Astrocyte (in vitro differentiated cells and primary cell): Measurements from ENCODE around the gene HMGA1.

ENCODE experiments used
- EZH2 ChIP-seq: IDR thresholded peaks from 2 replicates; pipeline ENCODE4 v1.6.1; 2012; ENCODE audit warnings: mild to moderate bottlenecking, low read length, inconsistent platforms; ENCODE audit not compliant: insufficient read depth
- TF ChIP-seq, protein P1 (sequence below): IDR thresholded peaks from 2 replicates; pipeline ENCODE4 v1.5.1; 2011; ENCODE audit warnings: low read depth, mild to moderate bottlenecking, inconsistent platforms, low read length, moderate library complexity; ENCODE audit not compliant: insufficient read depth

DNA sequence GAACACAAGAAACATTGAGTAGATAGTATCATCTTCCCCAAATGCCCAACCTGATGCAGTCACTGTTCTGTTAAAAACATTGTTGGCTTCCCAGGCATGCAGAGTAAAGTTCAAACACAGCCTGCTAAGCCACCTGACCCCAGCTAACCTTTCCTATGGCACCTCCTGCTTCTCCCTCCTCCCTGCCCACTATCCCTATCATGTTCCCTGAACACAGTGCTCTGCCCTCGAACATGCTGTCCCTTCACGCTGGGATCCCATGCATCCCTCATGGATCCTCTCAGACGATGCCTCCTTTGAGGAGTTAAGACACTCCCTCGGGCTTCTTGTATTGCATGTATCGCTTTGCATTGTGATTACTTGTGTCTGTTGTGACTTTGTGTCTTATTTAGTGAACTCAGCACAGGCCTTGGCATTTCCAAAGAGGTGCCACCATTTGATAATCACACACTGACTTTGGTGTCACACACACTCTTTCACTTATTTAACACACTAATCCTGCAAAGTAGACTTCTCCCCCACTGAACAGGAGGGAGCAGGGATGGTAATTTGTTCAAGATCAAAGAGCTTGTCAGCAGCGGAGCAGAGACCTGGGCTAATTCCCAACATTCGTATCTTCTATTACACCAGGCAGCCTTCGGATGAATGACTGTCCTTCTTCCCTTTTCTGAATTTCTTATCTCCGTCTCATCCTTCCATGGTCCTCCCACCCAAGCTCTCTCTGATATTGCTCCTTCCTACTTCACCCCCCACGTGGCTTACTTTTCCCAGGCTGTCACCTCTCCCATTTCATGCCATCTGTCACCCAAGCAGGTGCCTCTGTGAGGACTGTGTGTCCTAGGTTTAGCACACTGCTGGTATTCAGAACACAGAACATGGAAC, 40.4 kb downstream of the HMGA1 start:
- TF ChIP-seq, protein P1, sequence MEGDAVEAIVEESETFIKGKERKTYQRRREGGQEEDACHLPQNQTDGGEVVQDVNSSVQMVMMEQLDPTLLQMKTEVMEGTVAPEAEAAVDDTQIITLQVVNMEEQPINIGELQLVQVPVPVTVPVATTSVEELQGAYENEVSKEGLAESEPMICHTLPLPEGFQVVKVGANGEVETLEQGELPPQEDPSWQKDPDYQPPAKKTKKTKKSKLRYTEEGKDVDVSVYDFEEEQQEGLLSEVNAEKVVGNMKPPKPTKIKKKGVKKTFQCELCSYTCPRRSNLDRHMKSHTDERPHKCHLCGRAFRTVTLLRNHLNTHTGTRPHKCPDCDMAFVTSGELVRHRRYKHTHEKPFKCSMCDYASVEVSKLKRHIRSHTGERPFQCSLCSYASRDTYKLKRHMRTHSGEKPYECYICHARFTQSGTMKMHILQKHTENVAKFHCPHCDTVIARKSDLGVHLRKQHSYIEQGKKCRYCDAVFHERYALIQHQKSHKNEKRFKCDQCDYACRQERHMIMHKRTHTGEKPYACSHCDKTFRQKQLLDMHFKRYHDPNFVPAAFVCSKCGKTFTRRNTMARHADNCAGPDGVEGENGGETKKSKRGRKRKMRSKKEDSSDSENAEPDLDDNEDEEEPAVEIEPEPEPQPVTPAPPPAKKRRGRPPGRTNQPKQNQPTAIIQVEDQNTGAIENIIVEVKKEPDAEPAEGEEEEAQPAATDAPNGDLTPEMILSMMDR = no peak
- TF ChIP-seq EZH2 = no peak
